NCI-H2227 (cell line): ENCODE data around the gene EXOC2.
"Not testable (repeated sequence)": the region's sequence is repeated elsewhere in the genome, so short reads cannot be mapped to it uniquely, and the experiment has no call there.

Source experiments
- DNase-seq: peaks from one replicate; lab custom pipeline; 2025; ENCODE audit not compliant: unreplicated experiment; lab: John Stamatoyannopoulos, UW

EXOC2 gene

DNA sequence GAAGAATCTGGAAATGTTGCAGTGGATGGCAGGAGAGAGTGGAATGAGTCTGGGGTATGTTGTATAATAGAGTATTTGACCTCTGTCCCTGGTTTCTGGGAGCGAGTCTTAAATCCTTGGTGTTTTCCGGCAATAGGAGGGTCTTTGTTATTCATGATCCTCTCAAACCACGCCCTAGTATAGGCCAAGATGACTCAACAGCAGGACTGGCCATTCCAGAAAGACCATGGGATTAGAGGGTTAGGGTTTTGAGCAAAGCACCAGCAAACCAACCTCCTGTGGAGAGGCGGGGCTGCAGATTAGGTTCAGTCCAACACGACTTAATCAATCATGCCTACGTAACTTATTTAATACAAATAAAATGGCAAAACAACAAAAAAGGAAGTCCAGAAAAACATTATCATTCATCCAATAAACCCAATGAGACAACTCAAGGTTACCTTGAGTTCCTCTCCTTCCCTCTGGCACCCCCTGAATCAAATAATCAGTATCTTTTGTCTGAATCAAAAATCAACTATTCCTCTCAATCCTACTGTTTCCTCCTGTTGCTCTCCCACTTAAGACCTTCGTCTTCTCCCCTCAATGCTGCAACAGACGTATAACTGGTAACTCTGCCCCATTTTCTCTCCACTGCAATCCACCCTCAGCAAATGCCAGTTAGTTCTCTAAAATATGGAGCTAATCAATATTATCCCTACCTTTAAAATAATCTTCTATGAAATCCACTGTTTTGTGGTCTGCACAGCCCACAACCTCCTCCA lies 51.5 kb downstream of the EXOC2 start:
- no peak for DNase-seq

- DNase-seq: no peak
These were observed 56.5 kb downstream of the EXOC2 start for GRCh38 chr6:636488-636887.

DNA sequence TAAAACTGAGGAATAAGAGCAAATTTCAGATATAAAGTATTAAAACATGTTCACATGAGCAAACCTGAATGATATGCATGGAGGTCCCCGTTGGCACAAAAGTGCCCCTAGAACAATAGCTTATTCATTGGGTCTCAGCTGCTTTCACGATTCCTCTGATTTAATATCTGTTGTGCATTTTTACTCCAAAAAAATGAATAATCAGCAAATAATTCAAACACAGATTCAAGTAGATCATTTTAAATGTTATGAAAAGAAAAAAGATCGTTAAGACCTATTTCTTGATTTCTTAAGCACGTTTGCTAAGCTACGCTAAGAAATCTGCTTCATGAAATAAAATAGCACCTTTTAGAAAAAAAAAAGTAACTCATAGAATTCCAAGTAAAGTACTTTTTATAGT lies 57.7 kb downstream of the EXOC2 start:
- no peak for DNase-seq

GRCh38 chr6:633611-634010 lies 59.3 kb downstream of the EXOC2 start:
- DNase-seq: no peak

GRCh38 chr6:628766-629165 lies 64.2 kb downstream of the EXOC2 start:
- DNase-seq: no peak

DNA sequence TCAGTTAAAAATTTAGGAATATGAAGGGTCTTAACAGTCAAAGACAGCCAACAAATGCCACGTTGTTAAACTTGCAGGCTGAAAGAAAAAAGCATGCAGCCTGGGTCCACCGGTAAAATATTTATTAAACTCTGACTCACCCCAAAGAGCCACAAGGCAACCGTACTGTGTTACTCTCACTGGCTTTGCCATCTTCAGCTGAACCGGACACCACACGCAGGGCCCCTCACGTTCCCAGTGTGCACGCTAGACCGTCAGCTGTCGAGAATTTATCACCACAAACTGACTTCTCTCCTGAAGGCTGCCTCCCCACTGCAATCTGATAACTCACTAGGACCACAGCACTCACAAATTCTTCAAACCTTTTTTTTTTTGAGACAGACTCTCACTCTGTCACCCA lies 66.7 kb downstream of the EXOC2 start:
- no peak for DNase-seq

- DNase-seq: no peak
These were observed 68.0 kb downstream of the EXOC2 start for GRCh38 chr6:624979-625378.

DNA sequence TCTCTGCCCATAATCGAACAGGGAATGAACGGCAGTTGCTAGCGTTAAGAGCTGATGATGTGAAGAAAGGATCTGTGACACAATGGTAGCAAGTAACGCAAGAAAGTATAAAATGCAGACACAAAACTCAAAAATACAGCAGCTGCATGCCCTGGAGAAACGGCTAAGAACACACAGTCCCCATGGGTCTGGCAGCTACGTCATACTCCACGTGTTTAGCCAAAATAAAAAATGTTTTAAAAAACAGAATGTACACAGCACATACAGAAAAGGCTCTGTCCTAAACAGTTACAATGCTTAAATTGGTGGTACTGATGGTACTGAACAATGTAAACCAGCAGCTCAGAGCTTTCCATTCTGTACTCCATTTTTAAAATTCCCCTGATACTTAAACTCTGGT lies 70.5 kb downstream of the EXOC2 start:
- DNase-seq: no peak

DNA sequence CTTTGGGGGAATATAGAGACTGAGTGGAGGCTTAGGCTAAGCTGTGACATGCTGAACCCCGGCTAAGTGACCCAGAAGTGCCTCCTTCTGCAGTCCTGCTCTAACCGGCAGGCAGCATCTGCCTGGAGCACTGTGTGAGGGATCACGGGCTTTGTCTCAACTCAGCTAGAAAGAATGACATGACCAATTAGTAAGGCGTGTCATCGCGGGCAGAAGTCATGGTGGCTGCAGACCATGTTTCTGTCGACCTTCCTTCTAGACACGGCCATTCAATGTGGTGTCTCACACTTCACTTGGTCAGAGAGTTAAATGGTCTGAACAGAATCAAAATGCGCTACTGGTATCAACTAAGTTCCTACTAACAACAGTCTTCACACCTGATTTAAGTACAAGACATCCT lies 71.0 kb downstream of the EXOC2 start:
- DNase-seq: no peak

DNA sequence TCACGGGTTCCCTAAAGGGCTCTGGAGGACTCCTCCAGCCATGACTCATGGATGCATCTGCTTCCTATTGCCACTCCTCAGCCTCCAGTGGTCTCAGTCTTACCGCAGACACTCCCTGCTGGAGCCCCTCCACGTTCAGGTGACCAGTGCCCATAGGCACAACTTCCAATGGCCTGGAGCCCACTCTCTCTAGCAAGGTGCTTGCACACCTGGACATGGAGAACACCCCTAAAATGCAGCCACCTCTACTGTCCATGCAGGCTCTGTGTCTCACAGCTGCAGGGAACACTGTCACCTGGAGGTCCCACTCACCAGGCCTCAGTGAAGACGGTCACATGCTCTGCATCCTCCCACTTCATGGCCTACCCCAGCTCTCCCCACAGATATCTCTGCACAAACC lies 72.0 kb downstream of the EXOC2 start:
- no peak for DNase-seq

DNA sequence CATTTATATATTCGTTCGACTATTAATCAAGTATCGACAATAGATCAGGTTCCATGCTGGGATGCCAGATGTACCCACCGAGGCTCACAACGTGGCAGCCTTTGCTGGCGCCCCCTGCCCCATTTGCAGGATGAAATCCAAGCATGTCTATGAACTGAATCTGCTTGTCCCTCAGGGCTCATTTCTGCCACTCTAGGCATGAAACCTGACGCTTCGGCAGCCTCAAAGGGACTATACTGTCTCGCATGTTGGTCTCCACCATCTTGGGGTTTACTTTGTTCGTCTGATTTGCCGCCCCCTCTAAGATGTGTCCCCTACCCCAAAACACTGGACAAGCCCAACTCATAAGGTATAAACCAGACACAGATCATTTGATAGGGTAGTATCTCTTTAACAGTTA lies 72.8 kb downstream of the EXOC2 start:
- DNase-seq: no peak

DNA sequence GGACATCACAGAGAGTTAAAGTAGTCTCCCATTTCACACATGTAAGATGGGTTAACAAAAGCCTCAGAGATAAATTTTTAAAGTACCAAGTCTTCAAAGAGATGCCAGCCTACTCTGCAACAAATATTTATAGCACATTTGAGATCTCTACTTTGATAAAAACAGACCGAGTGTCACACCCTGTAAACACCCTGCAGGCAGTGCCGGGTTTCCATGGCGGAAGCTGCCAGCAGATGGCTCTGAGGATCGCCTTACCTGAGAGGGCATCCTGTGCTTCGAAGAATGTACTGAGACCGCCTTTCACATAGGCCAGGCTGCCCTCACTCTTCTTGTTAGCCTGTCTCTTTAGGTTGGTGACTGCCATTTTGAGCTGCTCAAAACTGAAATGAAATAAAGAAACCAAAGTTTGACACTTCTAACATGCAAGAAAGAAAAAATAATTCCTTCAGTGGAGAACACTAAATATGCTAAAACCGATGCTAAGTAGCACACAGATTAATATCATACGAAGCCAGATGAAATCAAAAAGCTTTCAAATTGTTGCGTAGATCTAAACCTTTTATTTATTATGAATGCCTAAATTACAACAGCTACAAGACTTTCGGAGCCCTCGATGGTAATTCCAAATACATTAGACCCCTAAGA lies 75.4 kb downstream of the EXOC2 start:
- peak; percentile 22 for DNase-seq

DNA sequence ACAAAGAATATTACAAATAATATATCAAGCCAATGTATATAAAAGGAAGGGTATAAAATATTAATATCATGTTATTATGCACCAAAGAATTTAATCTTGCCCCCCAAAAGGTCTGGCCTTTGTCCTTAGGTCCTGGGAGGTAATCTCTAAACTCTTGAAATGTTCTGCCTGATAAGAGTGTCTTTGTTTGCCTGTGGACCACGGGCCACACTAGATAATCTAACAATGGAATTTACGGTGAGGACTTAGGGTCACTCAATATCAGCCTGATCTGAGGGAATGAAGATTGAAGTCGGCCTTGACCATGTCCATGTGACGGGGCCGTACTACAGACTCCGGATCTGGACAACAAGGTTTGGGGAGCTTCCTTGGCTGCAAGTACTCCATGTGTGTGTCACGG lies 79.0 kb downstream of the EXOC2 start:
- no peak for DNase-seq

DNA sequence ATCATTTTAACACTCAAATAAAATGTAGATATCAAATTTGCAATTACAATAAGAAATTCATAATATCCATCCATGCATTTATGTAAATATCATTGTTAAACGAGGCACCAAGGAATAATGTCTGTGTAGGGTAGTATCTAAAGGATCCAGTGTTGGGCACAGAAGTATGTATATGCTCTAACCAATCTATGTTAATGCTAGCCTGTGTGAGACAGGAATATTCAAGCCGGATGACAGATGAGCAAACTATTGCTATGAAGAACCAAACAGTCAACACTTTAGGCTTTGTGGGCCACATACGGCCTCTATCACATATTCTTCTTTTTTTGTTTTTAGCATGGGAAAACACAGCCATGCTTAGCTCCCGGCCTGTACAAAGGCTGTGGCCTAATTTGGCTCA lies 81.0 kb downstream of the EXOC2 start:
- no peak for DNase-seq

DNA sequence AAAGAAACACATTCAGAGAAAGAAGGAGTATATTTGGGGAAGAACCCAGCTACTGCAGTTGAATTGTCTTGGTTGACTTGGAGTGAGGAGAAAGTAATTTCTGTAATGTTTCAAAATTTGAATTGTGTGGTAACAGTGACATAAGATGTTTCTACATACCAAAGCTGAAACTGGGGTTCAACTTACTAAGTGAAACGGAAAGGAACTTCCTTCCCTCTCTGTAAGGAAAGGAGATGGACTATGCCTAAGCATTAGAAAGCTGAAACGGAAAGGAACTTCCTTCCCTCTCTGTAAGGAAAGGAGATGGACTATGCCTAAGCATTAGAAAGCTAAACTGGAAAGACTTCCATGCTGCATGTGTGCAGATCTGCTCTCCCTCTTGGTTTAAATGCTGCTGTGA lies 82.1 kb downstream of the EXOC2 start:
- no peak for DNase-seq

- DNase-seq: no peak
These were observed 83.0 kb downstream of the EXOC2 start for GRCh38 chr6:609905-610304.

- DNase-seq: no peak
These were observed 86.0 kb downstream of the EXOC2 start for GRCh38 chr6:606829-607379.

- DNase-seq: not testable (repeated sequence)
These were observed 87.0 kb downstream of the EXOC2 start for GRCh38 chr6:605895-606294.

GRCh38 chr6:604579-604978 lies 88.4 kb downstream of the EXOC2 start:
- no peak for DNase-seq

GRCh38 chr6:603265-603664 lies 89.7 kb downstream of the EXOC2 start:
- peak; percentile 7 for DNase-seq

- DNase-seq: no peak
These were observed 93.1 kb downstream of the EXOC2 start for GRCh38 chr6:599576-600448.

- no peak for DNase-seq
These were observed 99.1 kb downstream of the EXOC2 start for GRCh38 chr6:593907-594212.
